ENCODE results near the gene MAGEB4.

- TF ChIP-seq ZBTB33 (IDR thresholded peaks at IDR 0.05) (no peak), RXRA (IDR thresholded peaks at IDR 0.05) (no peak), CTCF (IDR thresholded peaks at IDR 0.05; ENCODE audit: low read depth, low read length, missing input control) (no peak), REST (IDR thresholded peaks at IDR 0.05) (no peak), TAF1 (conservative IDR thresholded peaks at IDR 0.05) (no peak), JUND (IDR thresholded peaks at IDR 0.05) (no peak), RAD21 (IDR thresholded peaks at IDR 0.05) (no peak), YY1 (IDR thresholded peaks at IDR 0.05) (no peak), MAX (IDR thresholded peaks at IDR 0.05) (no peak), SP1 (IDR thresholded peaks at IDR 0.05) (no peak), FOXA1 (IDR thresholded peaks at IDR 0.05) (no peak), NR2F2 (IDR thresholded peaks at IDR 0.05) (no peak), EGR1 (IDR thresholded peaks at IDR 0.05; ENCODE audit: low read depth in 2 of 2) (no peak)
Measured at GRCh38 chrX:30280428-30280827, 38.6 kb downstream of the MAGEB4 start.

All from liver (tissue), 3 donors.